Left lung (tissue), 10 donors: ENCODE results near the gene TAOK3. TPM values are rescaled to one million over a fixed set of nuclear protein-coding genes. Genes with fewer than 3 reads are reported as not detected.
"Not testable (repeated sequence)": the region's sequence is repeated elsewhere in the genome, so short reads cannot be mapped to it uniquely, and the experiment has no call there.

Experiments used
- ATAC-seq: fragments of 200-7000 bp; cut with Tn5 transposase; one replicate; pipeline ENCODE4 v1.9.1; 2020; ENCODE audit warnings: moderate library complexity
- DNase-seq, 4 donors: peaks; one replicate each; pipeline ENCODE4 v3.0.0-alpha.2; 2013 to 2020
- H3K27ac ChIP-seq, 2 donors: fragments of 200-600 bp; sonication (generic) in 1 of 2; one replicate each; pipeline versions ENCODE4 v1.5.0 to v1.8.0; 2020 to 2021
- H3K27me3 ChIP-seq, 2 donors: fragments of 200-600 bp; sonication (generic) in 1 of 2; one replicate each; pipeline versions ENCODE4 v1.5.0 to v1.8.0; 2020 to 2021
- H3K36me3 ChIP-seq, 2 donors: fragments of 200-600 bp; sonication (generic) in 1 of 2; one replicate each; pipeline versions ENCODE4 v1.5.0 to v1.8.0; 2020 to 2021
- H3K4me1 ChIP-seq, 2 donors: fragments of 200-600 bp; one replicate each; pipeline ENCODE4 v1.8.0; 2021
- H3K4me3 ChIP-seq, 2 donors: fragments of 200-600 bp; sonication (generic) in 1 of 2; one replicate each; pipeline versions ENCODE4 v1.5.0 to v1.8.0; 2020 to 2021; ENCODE audit warnings: mild to moderate bottlenecking in 1 of 2
- H3K9me3 ChIP-seq, 2 donors: fragments of 200-600 bp; sonication (generic) in 1 of 2; one replicate each; pipeline versions ENCODE4 v1.5.0 to v1.8.0; 2020 to 2021
- CTCF ChIP-seq, 2 donors: fragments of 200-600 bp; sonication (generic) in 1 of 2; IDR thresholded peaks; one replicate each; pipeline versions ENCODE4 v1.5.0 to v1.8.0; 2021; ENCODE audit warnings: antibody characterized with exemption in 2 of 2
- intact Hi-C, 2 donors: fragments of 100-400 bp; cut with DNase I; formaldehyde crosslinking; loops; one replicate each; pipeline versions ENCODE4 v1.11.2 to v1.14.2; 2022
- polyA plus RNA-seq, 6 donors: library from polyadenylated mRNA; unstranded; fragments of 120-200 nt; gene quantifications; one replicate each; pipeline ENCODE4 v1.2.1, GENCODE V29; 2013; ENCODE audit not compliant: insufficient read length in 6 of 6
- total RNA-seq, 2 donors: library from RNA; stranded (reverse); fragmentation: NEBNext Ultra II Directional; extraction: Animal tissue kit (Norgen Biotek cat#: 25700); gene quantifications; one replicate each; pipeline ENCODE4 v1.2.1, GENCODE V29; 2021
- donor health status: DM: no; HTN: yes; CAD: no.
- donor health status: DM: no; HTN: no; CAD: no.

Gene TAOK3
- total and polyA plus RNA-seq, 8 donors = 39.5 to 61.8 (median 52.1) TPM

- H3K4me1 ChIP-seq = peaks cover 0 to 10% of the 10 kb centered on the region in 2 donors
- H3K27me3 ChIP-seq = no peaks in the 10 kb centered on the region
- DNase-seq = no peak
- ATAC-seq = no peak
- H3K36me3 ChIP-seq = peaks cover 0 to 3% of the 10 kb centered on the region in 2 donors
- no peak for TF ChIP-seq CTCF (IDR thresholded peaks at IDR 0.05)
- intact Hi-C loops = no loop called here
- no peak overlapping the region for H3K4me3 ChIP-seq
- no peaks in the 10 kb centered on the region for H3K9me3 ChIP-seq
- H3K27ac ChIP-seq = no peak overlapping the region
These were observed 79.9 kb downstream of the TAOK3 start for GRCh38 chr12:118292836-118293235.

- Histone ChIP-seq H3K9me3 (no peaks in the 10 kb centered on the region), H3K36me3 (peaks cover 0 to 3% of the 10 kb centered on the region in 2 donors), H3K27me3 (no peaks in the 10 kb centered on the region), H3K4me1 (peaks cover 0 to 10% of the 10 kb centered on the region in 2 donors), H3K27ac (no peak overlapping the region), H3K4me3 (no peak overlapping the region)
- intact Hi-C loops = no loop called here
- no peak for TF ChIP-seq CTCF (IDR thresholded peaks at IDR 0.05)
- ATAC-seq (no peak), DNase-seq (no peak)
These were observed 82.6 kb downstream of the TAOK3 start for GRCh38 chr12:118290130-118290529.

GRCh38 chr12:118288174-118288573 is 84.5 kb downstream of the TAOK3 start:
- Histone ChIP-seq H3K4me1 (peaks cover 0 to 10% of the 10 kb centered on the region in 2 donors), H3K4me3 (no peak overlapping the region), H3K9me3 (no peaks in the 10 kb centered on the region), H3K27me3 (no peaks in the 10 kb centered on the region), H3K36me3 (no peaks in the 10 kb centered on the region), H3K27ac (no peak overlapping the region)
- TF ChIP-seq CTCF (IDR thresholded peaks at IDR 0.05) = no peak
- DNase-seq (no peak), ATAC-seq (no peak)
- intact Hi-C loops = no loop called here

GRCh38 chr12:118287728-118288127 is 85.0 kb downstream of the TAOK3 start:
- intact Hi-C loops = no loop called here
- DNase-seq = no peak
- Histone ChIP-seq H3K36me3 (peaks cover 0 to 2% of the 10 kb centered on the region in 2 donors), H3K9me3 (no peaks in the 10 kb centered on the region), H3K4me3 (no peak overlapping the region), H3K27me3 (no peaks in the 10 kb centered on the region), H3K27ac (no peak overlapping the region), H3K4me1 (peaks cover 0 to 10% of the 10 kb centered on the region in 2 donors)
- TF ChIP-seq CTCF (IDR thresholded peaks at IDR 0.05) = no peak
- ATAC-seq = no peak

GRCh38 chr12:118282767-118283166 is 89.9 kb downstream of the TAOK3 start:
- H3K27me3 ChIP-seq = no peaks in the 10 kb centered on the region
- intact Hi-C loops = no loop called here

GRCh38 chr12:118278288-118278687 is 94.4 kb downstream of the TAOK3 start:
- H3K4me1 ChIP-seq, H3K27me3 ChIP-seq, H3K36me3 ChIP-seq, DNase-seq, intact Hi-C loops, H3K27ac ChIP-seq, ATAC-seq, H3K4me3 ChIP-seq, H3K9me3 ChIP-seq: not testable (repeated sequence)

More at GRCh38 chr12:118282767-118283166, 89.9 kb downstream of the TAOK3 start:
- ATAC-seq (no peak), DNase-seq (no peak)
- TF ChIP-seq CTCF (IDR thresholded peaks at IDR 0.05) = no peak
- Histone ChIP-seq H3K9me3 (no peaks in the 10 kb centered on the region), H3K4me3 (no peak overlapping the region), H3K36me3 (peaks cover 0 to 9% of the 10 kb centered on the region in 2 donors), H3K27ac (no peak overlapping the region), H3K4me1 (no peaks in the 10 kb centered on the region)
